K562 (cell line): ENCODE data around the gene CPT1A. TPM values are rescaled to one million over a fixed set of nuclear protein-coding genes. Genes with fewer than 3 reads are reported as not detected.

Experiments used
- ATAC-seq: fragments of 200-7000 bp; cut with Tn5 transposase; 3 replicates; pipeline ENCODE4 v1.9.1; 2020; ENCODE audit warnings: moderate library complexity
- BruUV-seq: library from RNA; stranded (reverse); fragments of 400-500 nt; replicated peaks from 2 replicates; lab custom pipeline; 2021; lab: Mats Ljungman, UMichigan
- CTCF ChIA-PET: fragments of 300-600 bp; formaldehyde crosslinking; extraction: SDS; loops from one replicate; lab custom pipeline; 2021; ENCODE audit warnings: low intra/inter-chr PET ratio; lab: Yijun Ruan, JAX
- POLR2A ChIA-PET: fragments of 300-600, 350-650 bp; sonication (Branson Sonifier 250); formaldehyde crosslinking; extraction: SDS; loops from one replicate; lab custom pipeline; 2021; ENCODE audit warnings: antibody characterized with exemption, inconsistent platforms; lab: Yijun Ruan, JAX
- DNase-seq, 4 experiments: peaks; one replicate each; pipeline versions ENCODE4 v3.0.0 to v3.0.0-alpha.2; 2011 to 2018; ENCODE audit warnings: low spot score in 3 of 4, mixed read lengths in 3 of 4; ENCODE audit errors: extremely low read depth in 1 of 4
- FAIRE-seq: peaks from 2 replicates; lab custom pipeline; 2011; peaks lifted over from hg19 to GRCh38; lab: Jason Lieb, UNC
- H2AFZ ChIP-seq: 2 replicates; pipeline ENCODE4 v1.6.0; 2011; ENCODE audit warnings: low read depth, low read length, control low read depth, inconsistent platforms
- H3K27ac ChIP-seq: fragments of 200-600 bp; 3 replicates; pipeline ENCODE4 v1.8.0; 2011; ENCODE audit warnings: low read depth, mild to moderate bottlenecking, control low read depth, inconsistent platforms, low read length, moderate library complexity, mixed read lengths; ENCODE audit errors: extremely low read depth
- H3K27me3 ChIP-seq, 2 experiments: fragments of 300-600 bp in 1 of 2; 2 replicates in 1 of 2; 3 replicates in 1 of 2; pipeline versions ENCODE4 v1.6.0 to v1.8.0; 2011; ENCODE audit warnings: inconsistent platforms in 2 of 2, low read length in 2 of 2, mild to moderate bottlenecking in 1 of 2, mixed read lengths in 1 of 2, moderate library complexity in 1 of 2; ENCODE audit not compliant: control insufficient read depth in 2 of 2, insufficient read depth in 2 of 2
- H3K36me3 ChIP-seq: fragments of 300-600 bp; 3 replicates; pipeline ENCODE4 v1.8.0; 2011; ENCODE audit warnings: mild to moderate bottlenecking, low read length, inconsistent platforms; ENCODE audit not compliant: control insufficient read depth, insufficient read depth
- H3K4me1 ChIP-seq, 2 experiments: fragments of 200-600 bp in 1 of 2; replicated peaks in 1 of 2; 2 replicates in 1 of 2; 3 replicates in 1 of 2; pipeline versions ENCODE4 v1.5.1 to v1.8.0; 2011; ENCODE audit warnings: inconsistent platforms in 2 of 2, low read length in 2 of 2, mild to moderate bottlenecking in 1 of 2, mixed read lengths in 1 of 2, moderate library complexity in 1 of 2; ENCODE audit not compliant: control insufficient read depth in 2 of 2, insufficient read depth in 2 of 2
- H3K4me2 ChIP-seq: 2 replicates; pipeline ENCODE4 v1.6.1; 2011; ENCODE audit warnings: low read length, control low read depth, inconsistent platforms, mixed read lengths; ENCODE audit not compliant: insufficient read depth
- H3K4me3 ChIP-seq: fragments of 200-600 bp; sonication (generic), shearing (Covaris generic); 2 replicates; pipeline ENCODE4 v1.5.1; 2016; ENCODE audit warnings: control low read depth, inconsistent platforms
- H3K79me2 ChIP-seq: fragments of 200-600 bp; 3 replicates; pipeline ENCODE4 v1.8.0; 2011; ENCODE audit warnings: low read length, inconsistent platforms; ENCODE audit not compliant: control insufficient read depth, insufficient read depth
- H3K9ac ChIP-seq, 2 experiments: 2 replicates each; pipeline versions ENCODE4 v1.6.0 to v1.6.1; 2011; ENCODE audit warnings: low read depth in 2 of 2, low read length in 2 of 2, control low read depth in 1 of 2, inconsistent platforms in 1 of 2, mild to moderate bottlenecking in 1 of 2, mixed read lengths in 1 of 2; ENCODE audit not compliant: insufficient read depth in 1 of 2
- H3K9me1 ChIP-seq: one replicate; pipeline ENCODE4 v1.6.0; 2011; ENCODE audit warnings: inconsistent platforms, mild to moderate bottlenecking, low read length, moderate library complexity; ENCODE audit not compliant: control insufficient read depth, insufficient read depth
- H3K9me3 ChIP-seq: replicated peaks from 2 replicates; pipeline ENCODE4 v1.5.1; 2011; ENCODE audit warnings: low read depth, low read length, inconsistent platforms; ENCODE audit not compliant: control insufficient read depth, insufficient read depth
- H4K20me1 ChIP-seq: replicated peaks from 2 replicates; pipeline ENCODE4 v1.6.1; 2011; ENCODE audit warnings: low read length, inconsistent platforms, mixed read lengths; ENCODE audit not compliant: control insufficient read depth, insufficient read depth
- DLX4 ChIP-seq: fragments of 250-450 bp; sonication (Bioruptor Pico); IDR thresholded peaks from 2 replicates; pipeline ENCODE4 v1.6.1; 2021; ENCODE audit warnings: mild to moderate bottlenecking
- IFI16 ChIP-seq: fragments of 250-450 bp; sonication (Bioruptor Pico); IDR thresholded peaks from 2 replicates; pipeline ENCODE4 v2.1.2; 2022; ENCODE audit warnings: mild to moderate bottlenecking, inconsistent platforms
- POLR2G ChIP-seq: fragments of 200-400 bp; formaldehyde crosslinking; IDR thresholded peaks from 2 replicates; pipeline ENCODE4 v1.6.1; 2017; ENCODE audit warnings: low read depth, mild to moderate bottlenecking, antibody characterized with exemption, low read length, moderate library complexity
- RBFOX2 ChIP-seq: fragments of 200-400 bp; formaldehyde crosslinking; IDR thresholded peaks from 2 replicates; pipeline ENCODE4 v1.6.1; 2017; ENCODE audit warnings: low read depth, mild to moderate bottlenecking, low read length, moderate library complexity
- ZZZ3 ChIP-seq: fragments of 450-650 bp; IDR thresholded peaks from 2 replicates; pipeline ENCODE4 v1.6.1; 2016; ENCODE audit warnings: antibody characterized with exemption, mild to moderate bottlenecking, moderate library complexity
- WGBS: fragments of 100-300 bp; shearing (Covaris generic); methylation state at CpG from one replicate; pipeline ENCODE4 v1.1.6; 2016; ENCODE audit warnings: low coverage, mixed read lengths; ENCODE audit not compliant: insufficient coverage; ENCODE audit errors: missing lambda C conversion rate; 5-methylcytosine and 5-hydroxymethylcytosine counted together
- in situ Hi-C: fragments of 300-500 bp; cut with MboI; formaldehyde crosslinking; loops from 4 replicates; pipeline ENCODE4 v1.15.0; 2018; ENCODE audit warnings: inconsistent platforms, mixed read lengths
- intact Hi-C: fragments of 100-400 bp; cut with micrococcal nuclease; formaldehyde crosslinking; loops from 2 replicates; pipeline ENCODE4 v1.14.2; 2022
- polyA plus RNA-seq, 8 experiments: library from polyadenylated mRNA; depleted of rRNA in 4 of 8; stranded (reverse) in 5 of 8; unstranded in 3 of 8; fragments of >200 nt; fragmentation: Nextera tagmentation in 2 of 8; fragmentation: Illumina TruSeq in 1 of 8; extraction: Ambion mirVana in 2 of 8; extraction: Trizol in 1 of 8; gene quantifications; 2 replicates each; pipeline versions ENCODE4 v1.2.1 to v1.2.3, GENCODE V29; 2011 to 2014; ENCODE audit warnings: inconsistent platforms in 1 of 8, missing spikeins in 1 of 8
- total RNA-seq, 7 experiments: library from RNA; depleted of rRNA in 6 of 7; stranded (reverse); fragments of >200 nt in 6 of 7; fragmentation: Illumina TruSeq in 2 of 7; extraction: Trizol in 2 of 7; gene quantifications; 2 replicates each; pipeline versions ENCODE4 v1.2.1 to v1.2.3, GENCODE V29; 2011 to 2021; ENCODE audit warnings: low replicate concordance in 1 of 7

Gene CPT1A
- total and polyA plus RNA-seq, 9 of the 15 experiments (the other 6 are each of a cell fraction or from before 2014, with no cell fraction given): 2.6 to 29.1 (median 12.3) TPM

- 55% methylated on average over 20 of the region's 62 CpGs for WGBS
- Histone ChIP-seq H3K9me3 (no peaks in the 10 kb centered on the region), H2AFZ (no peak overlapping the region; the same call in 1 of the 2 replicates), H3K79me2 (no peaks in the 10 kb centered on the region)
- intact Hi-C loops: no loop called here
- FAIRE-seq (no peak), ATAC-seq (peak; percentile 27; the same call in 2 of the 3 replicates), DNase-seq (no peak)
- POLR2A ChIA-PET: interaction anchor here (0.7 kb wide), 1 partner anchor 238 kb away, joined by 3 read pairs; no protein-coding TSS in a partner anchor
- in situ Hi-C loops: no loop called here
- TF ChIP-seq ZZZ3 (no peak), IFI16 (CRISPR knock-in tag) (no peak), POLR2G (0 out of 2 replicates have a peak, but pooled peaks have one; percentile 15), RBFOX2 (0 out of 2 replicates have a peak, but pooled peaks have one; percentile 24), DLX4 (CRISPR knock-in tag) (no peak)
- TF ChIP-seq, all 486 proteins: peak for 2
- H3K27me3 ChIP-seq: peaks cover 0 to 8% of the 10 kb centered on the region in 2 experiments; a peak in 2 of 5 replicates
- no peaks in the 10 kb centered on the region for H4K20me1 ChIP-seq
- CTCF ChIA-PET: no interaction called here
- H3K27ac ChIP-seq: no peak overlapping the region
- H3K4me3 ChIP-seq: no peak overlapping the region
- no peak overlapping the region for H3K4me2 ChIP-seq
- H3K9me1 ChIP-seq: no peaks in the 10 kb centered on the region
- no TSS peak for BruUV-seq
- no peak overlapping the region for H3K9ac ChIP-seq
- H3K36me3 ChIP-seq: no peaks in the 10 kb centered on the region
- H3K4me1 ChIP-seq: peaks cover 14 to 22% of the 10 kb centered on the region in 2 experiments
These were observed 13.7 kb upstream of the CPT1A start for GRCh38 chr11:68855205-68855981.
